Duodenal mucosa (tissue), 2 donors: Measurements from ENCODE around the gene NLGN4X.

Experiments
- H3K27ac ChIP-seq: one replicate; pipeline ENCODE4 v1.7.0; 2013; ENCODE audit warnings: low read depth, low read length
- H3K27me3 ChIP-seq, 2 donors: one replicate each; pipeline ENCODE4 v1.7.0; 2013; ENCODE audit warnings: low read length in 2 of 2, control low read depth in 1 of 2; ENCODE audit not compliant: insufficient read depth in 2 of 2, control insufficient read depth in 1 of 2
- H3K36me3 ChIP-seq, 2 donors: one replicate each; pipeline ENCODE4 v1.7.0; 2013; ENCODE audit warnings: low read length in 2 of 2, control low read depth in 1 of 2; ENCODE audit not compliant: insufficient read depth in 2 of 2, control insufficient read depth in 1 of 2
- H3K4me1 ChIP-seq, 2 donors: one replicate each; pipeline ENCODE4 v1.7.0; 2013; ENCODE audit warnings: low read length in 2 of 2, control low read depth in 1 of 2; ENCODE audit not compliant: insufficient read depth in 2 of 2, control insufficient read depth in 1 of 2
- H3K4me3 ChIP-seq, 2 donors: one replicate each; pipeline ENCODE4 v1.7.0; 2013; ENCODE audit warnings: low read length in 2 of 2, low read depth in 1 of 2
- H3K9ac ChIP-seq, 2 donors: one replicate each; pipeline ENCODE4 v1.7.0; 2013; ENCODE audit warnings: low read length in 2 of 2, low read depth in 1 of 2
- H3K9me3 ChIP-seq, 2 donors: one replicate each; pipeline ENCODE4 v1.7.0; 2013; ENCODE audit warnings: low read length in 2 of 2, control low read depth in 1 of 2; ENCODE audit not compliant: control insufficient read depth in 1 of 2

Gene NLGN4X

DNA sequence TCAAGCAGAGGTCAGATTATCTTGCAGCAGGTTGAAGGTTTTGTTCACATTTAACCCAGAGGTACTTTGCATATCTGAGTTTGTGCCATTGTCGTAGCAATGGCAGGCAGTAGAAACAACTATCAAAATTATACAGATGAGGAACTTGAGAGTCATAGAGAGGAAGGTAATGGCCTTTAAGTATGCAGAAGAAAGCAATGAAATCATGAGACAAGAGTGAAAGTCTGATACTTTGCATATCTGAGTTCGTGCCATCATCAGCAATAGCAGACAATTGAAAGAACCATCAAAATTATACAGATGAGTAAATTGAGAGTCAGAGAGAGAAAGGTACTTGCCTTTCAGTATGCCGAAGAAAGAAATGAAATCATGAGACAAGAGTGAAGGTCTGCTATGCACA lies 154.1 kb downstream of the NLGN4X start:
- no peaks in the 10 kb centered on the region for H3K36me3 ChIP-seq
- H3K27me3 ChIP-seq, result no peaks in the 10 kb centered on the region
- no peak overlapping the region for H3K9ac ChIP-seq
- H3K27ac ChIP-seq, result no peak overlapping the region
- H3K4me3 ChIP-seq, result no peak overlapping the region
- H3K9me3 ChIP-seq, result no peaks in the 10 kb centered on the region
- H3K4me1 ChIP-seq, result no peaks in the 10 kb centered on the region

DNA sequence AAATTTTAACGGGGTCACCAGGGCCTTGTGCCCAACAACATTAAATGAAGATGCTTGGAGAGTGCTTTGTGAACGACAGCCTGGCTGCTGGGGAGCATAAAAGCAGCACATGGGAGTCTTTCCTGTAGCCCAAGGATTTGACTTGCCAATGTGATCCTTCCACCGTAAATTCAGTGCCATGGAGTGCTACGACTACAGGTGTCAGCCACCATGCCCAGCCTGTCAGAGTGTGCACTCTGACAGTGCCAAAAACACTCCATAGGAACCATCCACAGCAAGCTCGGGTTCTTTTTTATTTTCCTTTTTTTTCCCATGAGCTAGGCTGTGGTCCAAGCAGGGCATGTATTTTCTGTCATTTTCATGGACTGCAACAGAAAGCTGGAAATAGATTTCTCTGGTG lies 156.9 kb downstream of the NLGN4X start:
- Histone ChIP-seq H3K9me3 (no peaks in the 10 kb centered on the region), H3K4me3 (no peak overlapping the region), H3K27me3 (no peaks in the 10 kb centered on the region), H3K27ac (no peak overlapping the region), H3K4me1 (no peaks in the 10 kb centered on the region), H3K36me3 (no peaks in the 10 kb centered on the region), H3K9ac (no peak overlapping the region)

DNA sequence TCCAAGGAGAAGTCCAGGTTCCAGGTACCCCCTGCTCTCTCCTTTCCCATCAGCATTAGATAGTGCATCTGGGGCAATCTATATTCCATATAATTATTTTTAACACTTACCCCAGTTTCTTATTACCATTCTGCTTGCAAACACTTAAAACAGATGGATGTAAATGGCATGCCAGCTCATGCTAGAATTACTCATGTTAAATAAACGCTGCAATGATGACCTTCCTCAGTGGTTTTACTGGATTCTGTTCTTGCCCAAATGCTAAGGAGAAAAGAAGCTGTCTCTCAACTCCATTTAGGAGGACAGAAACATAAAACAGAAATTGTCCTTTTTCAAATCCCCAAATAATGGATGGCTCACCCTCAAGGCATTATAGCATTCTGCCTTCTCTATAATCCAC lies 161.1 kb downstream of the NLGN4X start:
- H3K36me3 ChIP-seq, result no peaks in the 10 kb centered on the region
- no peak overlapping the region for H3K9ac ChIP-seq
- no peaks in the 10 kb centered on the region for H3K9me3 ChIP-seq
- no peak overlapping the region for H3K27ac ChIP-seq
- no peaks in the 10 kb centered on the region for H3K4me1 ChIP-seq
- H3K27me3 ChIP-seq, result no peaks in the 10 kb centered on the region
- no peak overlapping the region for H3K4me3 ChIP-seq

DNA sequence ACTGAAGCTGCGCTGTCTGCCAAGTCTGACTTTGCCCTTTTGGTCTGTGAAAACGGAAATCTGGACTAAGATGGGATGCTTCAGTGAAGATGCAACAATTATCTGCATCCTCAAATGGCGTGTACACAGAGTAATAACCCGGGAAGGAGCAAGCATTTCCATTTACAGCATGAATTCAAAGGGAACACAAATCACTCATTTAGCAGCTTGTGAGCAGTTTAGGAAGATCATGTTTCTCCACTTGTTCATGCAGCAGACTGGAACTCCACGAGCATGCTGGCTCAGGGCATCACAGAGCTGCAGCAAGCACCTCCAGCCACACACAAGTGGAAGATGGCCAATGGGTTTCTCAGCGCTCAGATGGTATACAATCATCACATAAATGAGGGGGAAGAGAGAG lies 175.5 kb downstream of the NLGN4X start:
- Histone ChIP-seq H3K27ac (no peak overlapping the region), H3K36me3 (no peaks in the 10 kb centered on the region), H3K9ac (no peak overlapping the region), H3K27me3 (no peaks in the 10 kb centered on the region), H3K4me3 (no peak overlapping the region), H3K4me1 (no peaks in the 10 kb centered on the region), H3K9me3 (no peaks in the 10 kb centered on the region)

DNA sequence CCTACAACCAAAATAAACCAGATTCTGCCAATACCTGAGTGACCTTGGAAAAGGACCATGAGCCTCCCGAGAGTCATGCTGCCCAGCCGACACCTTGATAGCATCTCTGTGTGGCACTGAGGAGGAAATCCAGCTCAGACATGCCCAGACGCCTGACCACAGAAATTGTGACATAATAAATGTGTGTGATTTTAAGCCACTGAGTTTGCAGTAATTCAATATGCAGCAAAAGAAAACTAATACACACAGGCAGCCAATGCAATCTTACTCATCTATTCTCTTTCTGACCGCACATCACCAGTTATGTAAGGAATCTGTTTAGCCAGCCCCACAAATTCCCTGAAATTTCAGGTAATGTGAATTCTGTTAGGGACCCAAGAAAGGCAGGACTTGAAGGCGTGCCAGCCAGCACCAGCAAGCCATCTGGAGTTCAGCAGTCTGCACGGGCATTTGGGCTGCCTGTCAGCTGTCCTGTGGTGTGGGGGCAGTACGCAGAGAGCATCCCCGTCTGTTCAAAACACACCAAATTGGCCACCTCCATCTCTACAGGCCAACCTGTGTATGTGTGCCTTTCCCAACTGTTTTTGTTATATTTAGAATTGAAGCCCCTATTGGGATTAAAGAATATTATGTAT lies 176.4 kb downstream of the NLGN4X start:
- H3K9me3 ChIP-seq, result no peaks in the 10 kb centered on the region
- no peaks in the 10 kb centered on the region for H3K27me3 ChIP-seq
- H3K9ac ChIP-seq, result no peak overlapping the region
- no peak overlapping the region for H3K4me3 ChIP-seq
- no peak overlapping the region for H3K27ac ChIP-seq
- no peaks in the 10 kb centered on the region for H3K4me1 ChIP-seq
- H3K36me3 ChIP-seq, result no peaks in the 10 kb centered on the region

DNA sequence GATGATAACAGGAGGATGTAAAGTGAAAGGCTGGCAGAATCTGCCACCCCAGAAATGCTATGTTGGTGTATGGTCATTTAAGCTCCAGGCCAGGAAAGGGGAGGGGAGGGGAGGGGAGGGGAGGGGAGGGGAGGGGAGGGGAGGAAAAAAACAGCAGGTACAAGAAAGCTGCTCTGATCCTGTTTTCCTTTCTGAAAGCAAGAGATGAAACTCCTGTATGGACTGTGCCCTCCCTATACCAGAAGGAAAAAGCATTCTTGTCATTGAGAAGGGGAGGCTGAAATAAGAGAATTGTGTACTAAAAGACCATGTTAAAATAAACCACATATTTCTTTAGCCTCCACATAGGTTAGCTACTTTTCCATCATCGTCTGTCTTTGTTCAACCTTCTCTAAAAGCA lies 179.5 kb downstream of the NLGN4X start:
- Histone ChIP-seq H3K36me3 (no peaks in the 10 kb centered on the region), H3K9me3 (no peaks in the 10 kb centered on the region), H3K27me3 (no peaks in the 10 kb centered on the region), H3K9ac (no peak overlapping the region), H3K27ac (no peak overlapping the region), H3K4me3 (no peak overlapping the region), H3K4me1 (no peaks in the 10 kb centered on the region)

DNA sequence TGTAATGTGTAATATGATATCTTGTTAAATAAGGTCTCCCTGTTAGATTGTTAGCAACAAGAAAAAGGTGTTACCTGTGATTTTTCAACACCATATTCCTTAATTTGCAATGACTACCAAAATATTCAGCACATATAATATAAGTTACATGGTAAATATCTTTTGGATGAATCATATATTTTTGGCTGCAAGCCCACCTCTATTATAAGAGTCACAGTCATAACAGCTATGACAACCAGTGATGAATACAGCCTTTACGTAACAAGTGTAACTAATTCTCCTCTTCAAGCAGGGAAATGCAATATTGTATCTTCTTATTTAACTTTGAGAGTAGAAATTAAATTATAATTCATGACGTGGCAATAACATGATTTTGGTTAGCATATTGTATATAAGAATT lies 187.0 kb downstream of the NLGN4X start:
- no peak overlapping the region for H3K9ac ChIP-seq
- H3K27ac ChIP-seq, result no peak overlapping the region
- no peaks in the 10 kb centered on the region for H3K9me3 ChIP-seq
- no peaks in the 10 kb centered on the region for H3K36me3 ChIP-seq
- no peaks in the 10 kb centered on the region for H3K27me3 ChIP-seq
- H3K4me3 ChIP-seq, result no peak overlapping the region
- no peaks in the 10 kb centered on the region for H3K4me1 ChIP-seq

DNA sequence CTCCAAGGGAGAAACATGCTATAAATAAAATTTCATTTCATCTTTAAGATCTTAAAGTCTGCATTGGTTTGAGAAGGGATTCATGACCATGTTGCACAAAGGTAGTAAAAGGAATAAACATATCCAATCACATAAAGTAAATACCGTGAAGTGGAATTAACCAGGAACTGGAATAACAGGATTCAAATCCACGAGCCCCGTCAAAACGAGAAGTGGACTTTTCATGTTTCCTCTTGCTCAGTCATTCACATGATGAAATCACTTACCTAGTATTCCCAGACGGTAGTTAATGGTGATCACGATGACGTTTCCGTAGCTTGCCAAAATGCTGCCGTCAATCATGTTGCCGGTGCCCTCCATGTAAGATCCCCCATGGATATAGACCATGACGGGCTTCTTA lies 199.7 kb downstream of the NLGN4X start:
- Histone ChIP-seq H3K4me1 (no peaks in the 10 kb centered on the region), H3K27ac (no peak overlapping the region), H3K9me3 (no peaks in the 10 kb centered on the region), H3K4me3 (no peak overlapping the region), H3K9ac (no peak overlapping the region), H3K36me3 (no peaks in the 10 kb centered on the region), H3K27me3 (no peaks in the 10 kb centered on the region)

DNA sequence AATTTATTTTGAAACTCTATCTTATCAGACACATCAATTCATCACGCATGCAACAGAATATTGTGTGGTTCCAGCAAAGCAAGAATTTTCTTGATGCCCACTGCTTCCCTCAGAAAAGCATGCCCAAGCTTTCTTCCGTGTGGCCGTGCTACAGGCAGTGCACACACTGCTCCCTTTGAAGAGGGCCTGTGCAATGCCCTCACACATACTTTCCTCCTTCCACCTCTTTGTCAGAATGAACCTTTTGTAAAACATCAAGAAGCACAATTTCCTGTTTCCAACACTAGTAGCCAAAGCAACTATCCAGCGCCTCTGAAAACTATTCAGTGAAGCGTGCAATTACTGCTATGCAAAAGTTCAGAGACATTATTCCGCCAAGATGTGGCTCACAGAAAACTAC lies 201.7 kb downstream of the NLGN4X start:
- no peaks in the 10 kb centered on the region for H3K27me3 ChIP-seq
- H3K36me3 ChIP-seq, result no peaks in the 10 kb centered on the region
- no peaks in the 10 kb centered on the region for H3K4me1 ChIP-seq
- H3K4me3 ChIP-seq, result no peak overlapping the region
- H3K9me3 ChIP-seq, result no peaks in the 10 kb centered on the region
- H3K9ac ChIP-seq, result no peak overlapping the region
- H3K27ac ChIP-seq, result no peak overlapping the region

DNA sequence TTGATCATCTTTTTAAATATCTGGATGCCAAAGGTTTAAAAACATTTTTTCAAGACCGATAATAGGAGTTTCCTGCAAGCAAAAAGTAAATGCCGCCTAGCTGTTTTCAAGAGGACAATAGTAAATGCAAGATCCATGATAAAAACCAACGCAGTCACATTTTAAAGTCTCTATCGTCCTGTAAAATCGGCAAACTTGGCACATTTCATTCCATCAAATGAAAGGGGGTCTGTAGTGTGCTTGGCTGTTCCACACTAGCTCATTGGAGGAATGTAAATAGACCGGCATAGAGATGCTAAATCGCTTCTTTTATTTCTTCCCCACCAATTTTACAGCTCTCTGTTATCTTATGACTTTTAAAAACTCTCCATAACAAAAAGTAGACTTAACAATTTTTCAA lies 202.2 kb downstream of the NLGN4X start:
- H3K9ac ChIP-seq, result no peak overlapping the region
- H3K27me3 ChIP-seq, result no peaks in the 10 kb centered on the region
- no peaks in the 10 kb centered on the region for H3K4me1 ChIP-seq
- no peak overlapping the region for H3K4me3 ChIP-seq
- H3K9me3 ChIP-seq, result no peaks in the 10 kb centered on the region
- H3K27ac ChIP-seq, result no peak overlapping the region
- no peaks in the 10 kb centered on the region for H3K36me3 ChIP-seq

DNA sequence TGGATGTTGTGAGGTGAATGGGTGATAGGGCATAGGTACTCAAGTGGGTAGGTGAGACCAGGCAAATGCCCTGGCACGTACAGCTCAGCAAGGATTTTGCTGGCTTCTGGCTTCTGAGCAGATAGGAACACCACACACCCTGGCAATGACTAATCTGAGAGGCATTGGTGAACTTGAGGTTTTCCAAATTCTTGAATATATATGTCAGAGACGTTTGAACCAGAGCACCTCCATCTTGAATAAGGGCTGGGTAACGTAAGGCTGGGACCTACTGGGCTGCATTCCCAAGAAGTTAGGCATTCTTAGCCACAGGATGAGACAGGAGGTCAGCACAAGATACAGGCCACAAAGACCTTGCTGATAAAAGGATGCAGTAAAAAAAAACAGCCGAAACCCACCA lies 204.5 kb downstream of the NLGN4X start:
- H3K4me3 ChIP-seq, result no peak overlapping the region
- no peaks in the 10 kb centered on the region for H3K27me3 ChIP-seq
- no peak overlapping the region for H3K9ac ChIP-seq
- no peaks in the 10 kb centered on the region for H3K4me1 ChIP-seq
- H3K27ac ChIP-seq, result no peak overlapping the region
- H3K36me3 ChIP-seq, result no peaks in the 10 kb centered on the region
- no peaks in the 10 kb centered on the region for H3K9me3 ChIP-seq
